ENCODE results near the gene WNT2B.

The WNT2B gene

GRCh38 chr1:112529301-112529700 is 20.5 kb downstream of the WNT2B start:
- no peak for DNase-seq

- no peak for DNase-seq
Observed at GRCh38 chr1:112530832-112531231, 22.1 kb downstream of the WNT2B start.

GRCh38 chr1:112532064-112532463 is 23.3 kb downstream of the WNT2B start:
- DNase-seq = no peak

- DNase-seq = no peak
Observed at GRCh38 chr1:112533029-112533428, 24.3 kb downstream of the WNT2B start.

GRCh38 chr1:112536561-112536960 is 27.8 kb downstream of the WNT2B start:
- DNase-seq = no peak

GRCh38 chr1:112537456-112537855 is 28.7 kb downstream of the WNT2B start:
- no peak for DNase-seq

- DNase-seq = no peak
Observed at GRCh38 chr1:112538883-112539282, 30.1 kb downstream of the WNT2B start.

GRCh38 chr1:112540226-112540794 is 31.5 kb downstream of the WNT2B start:
- DNase-seq = no peak

- DNase-seq = no peak
Observed at GRCh38 chr1:112541299-112541698, 32.5 kb downstream of the WNT2B start.

- DNase-seq = no peak
Observed at GRCh38 chr1:112542206-112542973, 33.6 kb downstream of the WNT2B start.

- DNase-seq = peak in 1 of 2 experiments; percentile 1
Observed at GRCh38 chr1:112544011-112544688, 35.4 kb downstream of the WNT2B start.

- no peak for DNase-seq
Observed at GRCh38 chr1:112544751-112545150, 36.0 kb downstream of the WNT2B start.

GRCh38 chr1:112546076-112546475 is 37.3 kb downstream of the WNT2B start:
- DNase-seq = no peak

GRCh38 chr1:112548547-112548946 is 39.8 kb downstream of the WNT2B start:
- no peak for DNase-seq

GRCh38 chr1:112549590-112549989 is 40.8 kb downstream of the WNT2B start:
- DNase-seq = no peak

GRCh38 chr1:112554411-112554810 is 45.6 kb downstream of the WNT2B start:
- DNase-seq = no peak

GRCh38 chr1:112557385-112557784 is 48.6 kb downstream of the WNT2B start:
- DNase-seq = no peak

- no peak for DNase-seq
Observed at GRCh38 chr1:112558634-112559033, 49.9 kb downstream of the WNT2B start.

- no peak for DNase-seq
Observed at GRCh38 chr1:112563341-112563740, 54.6 kb downstream of the WNT2B start.

GRCh38 chr1:112564081-112564480 is 55.3 kb downstream of the WNT2B start:
- DNase-seq = no peak

- DNase-seq = no peak
Observed at GRCh38 chr1:112565800-112566199, 57.0 kb downstream of the WNT2B start.

GRCh38 chr1:112575154-112575804 is 66.5 kb downstream of the WNT2B start:
- no peak for DNase-seq

GRCh38 chr1:112576240-112576639 is 67.5 kb downstream of the WNT2B start:
- no peak for DNase-seq

All from AML-193 (cell line).